Measurements from ENCODE around the gene DHRS1.

DHRS1 gene

GRCh38 chr14:24334431-24335291 is 35.1 kb upstream of the DHRS1 start, which contains the start of gene ADCY4:
Gene ADCY4, minus strand, starts transcription at chr14:24335071. Its CDS starts 419 bp downstream, at chr14:24334652.
- H3K4me3 ChIP-seq (ENCODE audit: low read depth, low read length) = no peak within 1 kb of the TSS
- TF ChIP-seq, protein P1, sequence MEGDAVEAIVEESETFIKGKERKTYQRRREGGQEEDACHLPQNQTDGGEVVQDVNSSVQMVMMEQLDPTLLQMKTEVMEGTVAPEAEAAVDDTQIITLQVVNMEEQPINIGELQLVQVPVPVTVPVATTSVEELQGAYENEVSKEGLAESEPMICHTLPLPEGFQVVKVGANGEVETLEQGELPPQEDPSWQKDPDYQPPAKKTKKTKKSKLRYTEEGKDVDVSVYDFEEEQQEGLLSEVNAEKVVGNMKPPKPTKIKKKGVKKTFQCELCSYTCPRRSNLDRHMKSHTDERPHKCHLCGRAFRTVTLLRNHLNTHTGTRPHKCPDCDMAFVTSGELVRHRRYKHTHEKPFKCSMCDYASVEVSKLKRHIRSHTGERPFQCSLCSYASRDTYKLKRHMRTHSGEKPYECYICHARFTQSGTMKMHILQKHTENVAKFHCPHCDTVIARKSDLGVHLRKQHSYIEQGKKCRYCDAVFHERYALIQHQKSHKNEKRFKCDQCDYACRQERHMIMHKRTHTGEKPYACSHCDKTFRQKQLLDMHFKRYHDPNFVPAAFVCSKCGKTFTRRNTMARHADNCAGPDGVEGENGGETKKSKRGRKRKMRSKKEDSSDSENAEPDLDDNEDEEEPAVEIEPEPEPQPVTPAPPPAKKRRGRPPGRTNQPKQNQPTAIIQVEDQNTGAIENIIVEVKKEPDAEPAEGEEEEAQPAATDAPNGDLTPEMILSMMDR (IDR thresholded peaks at IDR 0.05; ENCODE audit: low read depth, low read length, missing control alignments) = no peak
- no peak for DNase-seq (ENCODE audit: low read depth)
- in situ Hi-C loops (cut with HindIII; ENCODE audit: low sequenced_read_pairs) = no loop called here

- peak overlapping the region; percentile 10 for H3K4me3 ChIP-seq (ENCODE audit: low read depth, low read length)
- no peak for DNase-seq (ENCODE audit: low read depth)
- TF ChIP-seq, protein P1 (IDR thresholded peaks at IDR 0.05; ENCODE audit: low read depth, low read length, missing control alignments) = peak; percentile 91
- in situ Hi-C loops (cut with HindIII; ENCODE audit: low sequenced_read_pairs) = no loop called here
These were observed 32.9 kb upstream of the DHRS1 start for GRCh38 chr14:24332268-24332993.

DNA sequence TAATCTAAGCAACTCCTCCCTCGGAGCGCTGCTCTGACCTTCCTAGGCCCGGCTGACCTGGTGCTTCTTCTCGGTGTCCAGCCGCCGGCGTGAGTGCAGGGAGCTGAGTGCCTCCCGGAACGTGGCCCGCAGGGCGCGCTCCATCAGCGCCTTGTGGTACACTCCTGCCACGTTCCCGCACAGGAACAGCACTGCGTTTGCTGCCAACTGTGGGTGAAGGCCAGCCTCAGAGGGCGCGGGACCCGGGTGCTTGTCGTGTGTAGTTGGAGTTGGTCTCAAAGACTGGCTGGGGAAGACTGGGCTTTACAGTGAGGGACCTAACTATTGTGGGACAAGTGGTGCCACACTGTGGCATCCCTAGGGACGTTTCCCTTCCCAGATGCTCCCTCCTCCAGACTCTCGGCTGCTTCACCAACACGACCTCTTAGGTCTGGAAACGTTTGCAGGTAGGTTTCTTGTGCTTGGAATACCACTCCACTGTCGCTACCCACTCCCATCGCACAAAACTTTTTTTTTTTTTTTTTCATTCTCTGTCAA is 32.2 kb upstream of the DHRS1 start:
- in situ Hi-C loops (cut with HindIII; ENCODE audit: low sequenced_read_pairs) = no loop called here
- H3K4me3 ChIP-seq (ENCODE audit: low read depth, low read length) = no peak overlapping the region
- TF ChIP-seq, protein P1 (IDR thresholded peaks at IDR 0.05; ENCODE audit: low read depth, low read length, missing control alignments) = no peak
- DNase-seq (ENCODE audit: low read depth) = no peak

DNA sequence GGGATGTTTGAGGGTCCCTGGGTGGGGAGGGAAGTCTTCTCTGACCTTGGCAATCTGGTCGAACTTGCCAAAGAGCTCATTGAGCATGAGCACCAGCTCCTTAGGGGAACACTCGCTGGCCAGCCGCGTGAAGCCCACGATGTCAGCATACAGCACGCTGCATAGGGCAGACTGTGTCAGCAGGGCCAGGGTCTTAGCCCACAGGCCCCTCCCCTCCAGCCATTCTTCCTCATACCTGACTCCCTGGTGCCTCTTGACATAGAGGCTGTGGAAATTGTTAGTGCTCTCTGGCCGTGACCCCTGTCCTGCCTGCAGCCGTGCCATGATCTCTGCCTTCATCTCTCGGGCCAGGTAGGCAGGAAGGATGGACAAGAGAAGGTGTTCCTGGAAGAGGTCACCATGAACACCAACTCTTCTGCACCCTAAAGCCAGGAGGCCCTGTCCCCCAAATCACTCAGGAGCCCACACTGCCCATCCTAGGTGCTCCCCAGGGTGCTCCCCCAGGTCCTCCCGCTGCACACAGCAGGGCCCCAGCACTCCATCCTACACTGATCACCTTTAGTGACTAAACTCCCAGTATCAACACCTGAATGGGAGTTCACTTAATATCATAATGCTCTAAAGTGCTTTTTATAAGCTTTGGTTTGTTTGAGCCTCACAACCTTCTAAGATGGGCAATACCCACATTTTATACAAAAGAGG is 31.5 kb upstream of the DHRS1 start:
- TF ChIP-seq, protein P1 (IDR thresholded peaks at IDR 0.05; ENCODE audit: low read depth, low read length, missing control alignments) = no peak
- no peak for DNase-seq (ENCODE audit: low read depth)
- no peak overlapping the region for H3K4me3 ChIP-seq (ENCODE audit: low read depth, low read length)
- in situ Hi-C loops (cut with HindIII; ENCODE audit: low sequenced_read_pairs) = no loop called here

DNA sequence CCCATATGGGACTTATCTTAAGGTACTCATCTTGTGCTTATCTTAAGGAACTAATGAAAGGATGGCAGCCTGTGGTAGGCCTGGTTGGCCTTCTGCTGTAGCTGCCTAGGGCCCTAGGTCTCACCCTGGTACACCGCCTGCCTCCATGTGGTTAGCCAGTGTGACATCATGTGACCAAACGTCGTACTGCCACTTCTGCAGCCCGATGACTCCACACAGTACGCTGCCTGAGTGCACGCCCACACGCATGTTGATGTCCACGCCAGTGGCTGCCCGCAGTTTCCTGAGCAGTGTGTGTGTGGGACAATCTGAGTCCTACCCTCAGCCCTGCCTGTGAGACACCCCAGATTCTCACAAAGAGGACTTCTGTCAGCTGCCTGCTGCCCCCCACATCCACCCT is 30.2 kb upstream of the DHRS1 start:
- no peak overlapping the region for H3K4me3 ChIP-seq (ENCODE audit: low read depth, low read length)
- DNase-seq (ENCODE audit: low read depth) = no peak
- in situ Hi-C loops (cut with HindIII; ENCODE audit: low sequenced_read_pairs) = no loop called here
- TF ChIP-seq, protein P1 (IDR thresholded peaks at IDR 0.05; ENCODE audit: low read depth, low read length, missing control alignments) = no peak

GRCh38 chr14:24329073-24329663 is 29.6 kb upstream of the DHRS1 start:
- in situ Hi-C loops (cut with HindIII; ENCODE audit: low sequenced_read_pairs) = no loop called here

More at GRCh38 chr14:24329073-24329663, 29.6 kb upstream of the DHRS1 start:
- TF ChIP-seq, protein P1 (IDR thresholded peaks at IDR 0.05; ENCODE audit: low read depth, low read length, missing control alignments) = no peak
- no peak overlapping the region for H3K4me3 ChIP-seq (ENCODE audit: low read depth, low read length)
- DNase-seq (ENCODE audit: low read depth) = no peak
